Adrenal gland (tissue), 12 donors: ENCODE results near the gene EXD2. TPM values are rescaled to one million over a fixed set of nuclear protein-coding genes. Genes with fewer than 3 reads are reported as not detected.

Source experiments
- DNase-seq, 7 donors: peaks; one replicate each; pipeline ENCODE4 v3.0.0-alpha.2; 2019 to 2020
- H3K27ac ChIP-seq, 5 donors: fragments of 200-600 bp; sonication (generic) in 4 of 5; 1 replicate in 3 of 5; 2 replicates in 2 of 5; pipeline versions ENCODE4 v1.5.1 to v1.8.0; 2016 to 2020; ENCODE audit warnings: mild to moderate bottlenecking in 1 of 5
- H3K27me3 ChIP-seq: fragments of 200-600 bp; 2 replicates; pipeline ENCODE4 v1.8.0; 2021
- H3K36me3 ChIP-seq, 2 donors: fragments of 200-600 bp; replicated peaks in 1 of 2; 1 replicate in 1 of 2; 2 replicates in 1 of 2; pipeline versions ENCODE4 v1.5.1 to v1.8.0; 2018 to 2022
- H3K4me1 ChIP-seq, 2 donors: fragments of 200-600 bp; replicated peaks in 1 of 2; 1 replicate in 1 of 2; 2 replicates in 1 of 2; pipeline versions ENCODE4 v1.5.1 to v1.8.0; 2018 to 2021
- H3K4me3 ChIP-seq, 4 donors: fragments of 200-600 bp; sonication (generic) in 3 of 4; one replicate each; pipeline ENCODE4 v1.5.1; 2016 to 2018
- H3K9me3 ChIP-seq, 3 donors: fragments of 200-600 bp; sonication (generic) in 1 of 3; replicated peaks in 1 of 3; 1 replicate in 2 of 3; 2 replicates in 1 of 3; pipeline versions ENCODE4 v1.5.1 to v1.8.0; 2016 to 2021
- POLR2A ChIP-seq, 2 donors: fragments of 450-650 bp; IDR thresholded peaks; one replicate each; pipeline ENCODE4 v1.6.1; 2017; ENCODE audit warnings: antibody characterized with exemption in 2 of 2, mild to moderate bottlenecking in 2 of 2, moderate library complexity in 1 of 2
- WGBS, 4 donors: extraction: QIAGEN DNeasy Blood & Tissue Kit in 2 of 4; methylation state at CpG; one replicate each; pipeline versions ENCODE4 v1.1.5 to v1.1.7; 2013 to 2017; 5-methylcytosine and 5-hydroxymethylcytosine counted together
- intact Hi-C, 2 donors: fragments of 100-400 bp; cut with DNase I; formaldehyde crosslinking; loops; one replicate each; pipeline versions ENCODE4 v1.14.1 to v1.15.0; 2022 to 2023
- polyA plus RNA-seq, 3 donors: library from polyadenylated mRNA; stranded (reverse); fragments of 200-250 nt in 2 of 3; fragments of 350-450 nt in 1 of 3; fragmentation: Illumina TruSeq in 1 of 3; extraction: RNeasy Lipid Tissue Mini Kit (QIAGEN cat#74804) in 1 of 3; gene quantifications; one replicate each; pipeline ENCODE4 v1.2.3, GENCODE V29; 2013 to 2014
- total RNA-seq, 9 donors: library from RNA; depleted of rRNA in 4 of 9; stranded (reverse); fragments of >200 nt in 4 of 9; fragments of 120-200 nt in 1 of 9; fragmentation: NEBNext Ultra II Directional in 1 of 9; extraction: Animal tissue kit (Norgen Biotek cat#: 25700) in 1 of 9; gene quantifications; one replicate each; pipeline versions ENCODE4 v1.1.0 to v1.2.4, GENCODE V29; 2013 to 2023
- TF ChIP-seq, protein P1 (sequence below), 6 experiments: fragments of 450-650 bp in 4 of 6; fragments of 200-600 bp in 2 of 6; sonication (generic) in 1 of 6; IDR thresholded peaks; 1 replicate in 5 of 6; 2 replicates in 1 of 6; pipeline versions ENCODE4 v1.5.1 to v1.8.0; 2016 to 2021; ENCODE audit warnings: antibody characterized with exemption in 6 of 6, mild to moderate bottlenecking in 2 of 6, moderate library complexity in 1 of 6
- donor health status: healthy with polysubstance abuse.
- donor health status: Bipolar disorder and iron deficiency.
- donor health status: DM: yes; HTN: yes; CAD: no.
- donor health status: DM: no; HTN: no; CAD: no.
- donor health status: DM: no; HTN: no; CAD: no.
- donor health status: DM: yes; HTN: yes; CAD: no.

The EXD2 gene
- total and polyA plus RNA-seq, 12 donors = 6.4 to 23.0 (median 15.6) TPM

GRCh38 chr14:69149461-69150244 is 41.6 kb upstream of the EXD2 start:
- intact Hi-C loops = no loop called here
- Histone ChIP-seq H3K27me3 (no peaks in the 10 kb centered on the region), H3K27ac (peak overlapping the region in 4 of 5 donors; percentile 9 to 14 (median 10)), H3K4me3 (no peak overlapping the region), H3K36me3 (peaks cover 0 to 5% of the 10 kb centered on the region in 2 donors), H3K4me1 (peaks cover 6 to 56% of the 10 kb centered on the region in 2 donors), H3K9me3 (no peaks in the 10 kb centered on the region)
- TF ChIP-seq POLR2A (IDR thresholded peaks at IDR 0.05) = no peak
- TF ChIP-seq, protein P1, sequence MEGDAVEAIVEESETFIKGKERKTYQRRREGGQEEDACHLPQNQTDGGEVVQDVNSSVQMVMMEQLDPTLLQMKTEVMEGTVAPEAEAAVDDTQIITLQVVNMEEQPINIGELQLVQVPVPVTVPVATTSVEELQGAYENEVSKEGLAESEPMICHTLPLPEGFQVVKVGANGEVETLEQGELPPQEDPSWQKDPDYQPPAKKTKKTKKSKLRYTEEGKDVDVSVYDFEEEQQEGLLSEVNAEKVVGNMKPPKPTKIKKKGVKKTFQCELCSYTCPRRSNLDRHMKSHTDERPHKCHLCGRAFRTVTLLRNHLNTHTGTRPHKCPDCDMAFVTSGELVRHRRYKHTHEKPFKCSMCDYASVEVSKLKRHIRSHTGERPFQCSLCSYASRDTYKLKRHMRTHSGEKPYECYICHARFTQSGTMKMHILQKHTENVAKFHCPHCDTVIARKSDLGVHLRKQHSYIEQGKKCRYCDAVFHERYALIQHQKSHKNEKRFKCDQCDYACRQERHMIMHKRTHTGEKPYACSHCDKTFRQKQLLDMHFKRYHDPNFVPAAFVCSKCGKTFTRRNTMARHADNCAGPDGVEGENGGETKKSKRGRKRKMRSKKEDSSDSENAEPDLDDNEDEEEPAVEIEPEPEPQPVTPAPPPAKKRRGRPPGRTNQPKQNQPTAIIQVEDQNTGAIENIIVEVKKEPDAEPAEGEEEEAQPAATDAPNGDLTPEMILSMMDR (IDR thresholded peaks at IDR 0.05) = no peak
- no peak for DNase-seq
- WGBS, 4 donors = 37 to 48% (median 45%) methylated on average over 2 of the region's 2 CpGs

DNA sequence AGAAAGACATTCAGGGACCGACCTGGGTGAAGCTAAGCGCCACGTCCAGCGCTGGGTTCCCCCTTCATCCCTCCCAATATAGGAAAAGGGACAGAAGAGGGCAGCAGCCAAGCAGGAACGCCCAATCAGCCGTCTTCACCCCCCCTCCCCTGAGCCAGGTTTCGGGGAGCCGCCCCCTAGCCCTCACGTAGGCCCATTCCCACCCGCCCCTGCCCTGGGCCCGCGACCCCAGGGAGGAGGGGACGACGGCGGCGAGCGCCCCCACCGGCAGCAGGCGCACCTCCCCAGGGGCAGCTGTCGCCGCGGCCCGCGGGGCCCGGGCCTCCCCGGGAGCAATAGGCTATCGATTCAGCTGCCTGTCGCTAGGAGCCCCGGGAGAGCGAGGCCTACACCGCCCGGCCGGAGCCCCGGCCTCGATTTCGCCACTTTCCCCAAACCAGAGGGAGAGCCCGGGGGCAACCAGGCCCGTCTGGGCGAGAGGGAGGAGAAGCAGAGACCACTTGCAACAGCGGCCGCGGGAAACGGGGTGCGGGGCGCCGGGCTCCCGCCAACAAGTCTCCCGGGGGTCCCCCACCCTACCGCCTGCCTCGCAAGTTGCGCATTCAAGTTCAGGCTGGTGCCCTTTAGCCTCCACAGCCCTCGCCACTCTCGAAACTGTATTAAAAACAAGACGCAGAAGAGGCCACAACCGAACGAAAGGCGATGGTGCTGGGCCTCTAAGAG is 39.7 kb upstream of the EXD2 start:
- H3K36me3 ChIP-seq = peaks cover 0 to 5% of the 10 kb centered on the region in 2 donors
- peak; percentile 72 to 83 (median 77) for DNase-seq
- peak in 1 of 2 donors; percentile 9 for TF ChIP-seq POLR2A (IDR thresholded peaks at IDR 0.05)
- TF ChIP-seq, protein P1 (IDR thresholded peaks at IDR 0.05) = peak in 5 of 6 experiments; percentile 22 to 58 (median 42)
- H3K9me3 ChIP-seq = no peaks in the 10 kb centered on the region
- peaks cover 0 to 38% of the 10 kb centered on the region in 2 donors for H3K4me1 ChIP-seq
- 0 to 1% (median 0%) methylated on average over 9 to 57 of the region's 57 CpGs for WGBS, 4 donors
- H3K27ac ChIP-seq = peak overlapping the region; percentile 65 to 98 (median 95)
- H3K27me3 ChIP-seq = no peaks in the 10 kb centered on the region
- intact Hi-C loops = no loop called here
- peak overlapping the region; percentile 62 to 92 (median 80) for H3K4me3 ChIP-seq

- peak in 2 of 7 donors; percentile 35 to 65 for DNase-seq
- WGBS, 4 donors = 0 to 2% (median 1%) methylated on average over 21 to 38 of the region's 38 CpGs
- H3K9me3 ChIP-seq = no peaks in the 10 kb centered on the region
- H3K36me3 ChIP-seq = peaks cover 0 to 5% of the 10 kb centered on the region in 2 donors
- TF ChIP-seq, protein P1 (IDR thresholded peaks at IDR 0.05) = no peak
- no peak for TF ChIP-seq POLR2A (IDR thresholded peaks at IDR 0.05)
- peak overlapping the region; percentile 62 to 92 (median 80) for H3K4me3 ChIP-seq
- peak overlapping the region; percentile 65 to 98 (median 95) for H3K27ac ChIP-seq
- intact Hi-C loops = no loop called here
- H3K4me1 ChIP-seq = peaks cover 0 to 31% of the 10 kb centered on the region in 2 donors
- H3K27me3 ChIP-seq = no peaks in the 10 kb centered on the region
Measured at GRCh38 chr14:69152181-69152901, 39.0 kb upstream of the EXD2 start.

DNA sequence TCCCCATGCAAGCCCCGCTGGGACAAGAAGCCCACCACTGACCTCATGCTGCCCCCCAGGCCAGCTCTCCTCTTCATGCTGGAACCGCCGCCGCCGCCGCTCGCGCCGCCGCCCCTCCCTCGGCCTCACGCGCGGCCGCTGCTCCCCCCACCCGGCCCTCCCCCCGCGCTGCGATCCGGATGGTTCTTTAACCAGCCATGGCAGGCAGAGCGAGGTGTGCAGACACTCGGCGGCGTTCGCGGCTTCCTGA is 38.5 kb upstream of the EXD2 start, which contains the start of gene DCAF5:
Gene DCAF5 (minus strand): TSS at position 218 of the 250 bp plus-strand sequence. CDS start 141 bp downstream, at position 77.
- Histone ChIP-seq H3K4me3 (peak within 1 kb of the TSS; percentile 62 to 92 (median 80)), H3K36me3 (peaks cover 0 to 5% of the 10 kb centered on the region in 2 donors), H3K9me3 (no peaks in the 10 kb centered on the region), H3K27me3 (no peaks in the 10 kb centered on the region), H3K4me1 (peaks cover 0 to 31% of the 10 kb centered on the region in 2 donors), H3K27ac (peak within 1 kb of the TSS; percentile 66 to 98 (median 95))
- intact Hi-C loops = no loop called here
- TF ChIP-seq, protein P1 (IDR thresholded peaks at IDR 0.05) = no peak
- no peak for TF ChIP-seq POLR2A (IDR thresholded peaks at IDR 0.05)
- WGBS, 4 donors = 0 to 1% (median 0%) methylated on average over 1 to 26 of the region's 26 CpGs; no CpG with 5 or more reads in 1 of the 4 donors
- peak in 6 of 7 donors; percentile 94 to 97 (median 96) for DNase-seq
